Measurements from ENCODE around the gene PATJ.

- TF ChIP-seq, protein P1, sequence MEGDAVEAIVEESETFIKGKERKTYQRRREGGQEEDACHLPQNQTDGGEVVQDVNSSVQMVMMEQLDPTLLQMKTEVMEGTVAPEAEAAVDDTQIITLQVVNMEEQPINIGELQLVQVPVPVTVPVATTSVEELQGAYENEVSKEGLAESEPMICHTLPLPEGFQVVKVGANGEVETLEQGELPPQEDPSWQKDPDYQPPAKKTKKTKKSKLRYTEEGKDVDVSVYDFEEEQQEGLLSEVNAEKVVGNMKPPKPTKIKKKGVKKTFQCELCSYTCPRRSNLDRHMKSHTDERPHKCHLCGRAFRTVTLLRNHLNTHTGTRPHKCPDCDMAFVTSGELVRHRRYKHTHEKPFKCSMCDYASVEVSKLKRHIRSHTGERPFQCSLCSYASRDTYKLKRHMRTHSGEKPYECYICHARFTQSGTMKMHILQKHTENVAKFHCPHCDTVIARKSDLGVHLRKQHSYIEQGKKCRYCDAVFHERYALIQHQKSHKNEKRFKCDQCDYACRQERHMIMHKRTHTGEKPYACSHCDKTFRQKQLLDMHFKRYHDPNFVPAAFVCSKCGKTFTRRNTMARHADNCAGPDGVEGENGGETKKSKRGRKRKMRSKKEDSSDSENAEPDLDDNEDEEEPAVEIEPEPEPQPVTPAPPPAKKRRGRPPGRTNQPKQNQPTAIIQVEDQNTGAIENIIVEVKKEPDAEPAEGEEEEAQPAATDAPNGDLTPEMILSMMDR (IDR thresholded peaks at IDR 0.05): no peak
- TF ChIP-seq POLR2A (IDR thresholded peaks at IDR 0.05): no peak
- TF ChIP-seq POLR2AphosphoS5 (IDR thresholded peaks at IDR 0.05): no peak
Observed at GRCh38 chr1:61816191-61816590, 73.9 kb downstream of the PATJ start.
